HG02840 (cell line): ENCODE measurements around the gene ADM2.

Experiments
- ATAC-seq: cut with Tn5 transposase; IDR thresholded peaks from one replicate; pipeline ENCODE4 v1.9.1; 2021; ENCODE audit warnings: mild to moderate bottlenecking, moderate library complexity, moderate number of reproducible peaks; ENCODE audit not compliant: unreplicated experiment, low FRiP score

ADM2 gene

GRCh38 chr22:50522806-50523438, 41.6 kb downstream of the ADM2 start:
- no peak for ATAC-seq

DNA sequence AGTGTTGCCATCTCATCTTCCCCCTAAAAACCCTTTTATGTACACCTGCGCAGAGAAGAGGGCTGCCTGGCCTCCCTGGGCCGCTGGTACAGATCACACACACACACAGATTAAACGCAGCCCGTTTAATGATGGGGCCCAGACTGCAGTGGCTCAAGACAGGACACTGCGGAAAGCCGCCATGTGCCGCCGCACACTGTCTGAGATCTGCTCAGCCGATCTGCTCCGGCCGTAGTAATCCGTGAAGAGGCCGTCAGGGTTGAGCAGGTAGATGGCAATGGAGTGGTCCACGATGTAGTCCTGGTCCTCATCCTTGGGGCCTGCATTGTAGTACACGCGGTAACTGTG, 42.1 kb downstream of the ADM2 start:
- no peak for ATAC-seq

DNA sequence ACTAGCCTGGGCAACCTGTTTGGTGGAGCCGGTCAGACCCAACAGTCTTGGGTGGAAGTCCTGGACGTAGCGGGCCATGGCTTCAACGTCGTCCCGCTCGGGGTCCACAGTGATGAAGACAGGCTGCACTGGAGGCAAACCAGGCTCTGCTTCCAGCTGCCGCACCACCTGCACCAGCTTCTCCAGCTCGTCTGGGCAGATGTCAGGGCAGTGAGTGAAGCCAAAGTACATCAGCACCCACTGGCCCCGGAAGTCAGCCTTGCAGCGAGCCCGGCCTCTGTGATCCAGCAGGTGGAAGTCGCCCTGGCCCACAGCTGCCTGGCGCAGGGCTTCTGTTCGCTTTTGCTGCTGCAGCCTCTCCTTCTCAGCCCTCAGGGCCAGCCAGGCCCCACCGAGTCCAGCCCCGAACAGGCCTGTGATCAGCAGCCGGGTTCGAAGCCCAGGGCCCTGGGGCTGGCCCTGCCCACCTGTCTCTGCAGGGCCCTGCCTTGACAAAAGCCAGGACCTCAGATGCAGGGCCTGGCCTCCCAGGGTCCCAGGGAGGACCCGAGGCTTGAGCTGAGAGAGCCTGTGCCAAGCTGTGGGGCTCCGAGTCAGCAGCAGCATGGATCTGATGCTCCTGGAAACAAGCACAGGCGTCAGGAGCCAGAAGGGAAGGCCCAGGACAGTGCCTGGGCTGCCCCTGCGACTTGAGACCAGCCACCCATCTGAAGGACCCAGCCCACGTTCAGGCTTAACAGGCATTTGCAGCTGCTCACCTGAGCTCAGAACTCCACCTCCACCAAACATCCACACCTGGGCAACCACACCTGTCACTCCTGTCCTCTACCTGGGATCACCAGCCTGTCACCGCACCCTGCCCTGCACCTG, 42.7 kb downstream of the ADM2 start:
- ATAC-seq, result no peak

DNA sequence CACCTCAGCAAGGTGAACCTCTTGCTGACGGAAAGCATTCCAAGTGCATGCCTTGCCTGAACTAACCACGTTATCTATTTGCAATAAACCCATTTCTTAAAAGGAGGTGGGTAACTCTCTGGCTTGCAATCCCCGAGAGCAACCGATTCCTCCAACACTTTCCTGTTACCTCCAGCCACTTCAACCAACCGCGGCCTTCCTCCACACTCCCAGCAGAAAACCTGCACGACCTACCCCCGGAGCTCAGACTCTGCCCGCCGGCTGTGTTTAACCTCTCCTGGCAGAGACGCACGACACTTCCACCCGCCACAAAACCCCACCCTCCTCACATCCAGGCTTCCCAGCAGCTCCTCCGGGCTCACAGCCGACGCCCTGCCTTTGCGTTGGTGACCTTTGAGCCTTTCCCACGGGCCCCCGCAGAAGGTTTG, 43.3 kb downstream of the ADM2 start:
- no peak for ATAC-seq

DNA sequence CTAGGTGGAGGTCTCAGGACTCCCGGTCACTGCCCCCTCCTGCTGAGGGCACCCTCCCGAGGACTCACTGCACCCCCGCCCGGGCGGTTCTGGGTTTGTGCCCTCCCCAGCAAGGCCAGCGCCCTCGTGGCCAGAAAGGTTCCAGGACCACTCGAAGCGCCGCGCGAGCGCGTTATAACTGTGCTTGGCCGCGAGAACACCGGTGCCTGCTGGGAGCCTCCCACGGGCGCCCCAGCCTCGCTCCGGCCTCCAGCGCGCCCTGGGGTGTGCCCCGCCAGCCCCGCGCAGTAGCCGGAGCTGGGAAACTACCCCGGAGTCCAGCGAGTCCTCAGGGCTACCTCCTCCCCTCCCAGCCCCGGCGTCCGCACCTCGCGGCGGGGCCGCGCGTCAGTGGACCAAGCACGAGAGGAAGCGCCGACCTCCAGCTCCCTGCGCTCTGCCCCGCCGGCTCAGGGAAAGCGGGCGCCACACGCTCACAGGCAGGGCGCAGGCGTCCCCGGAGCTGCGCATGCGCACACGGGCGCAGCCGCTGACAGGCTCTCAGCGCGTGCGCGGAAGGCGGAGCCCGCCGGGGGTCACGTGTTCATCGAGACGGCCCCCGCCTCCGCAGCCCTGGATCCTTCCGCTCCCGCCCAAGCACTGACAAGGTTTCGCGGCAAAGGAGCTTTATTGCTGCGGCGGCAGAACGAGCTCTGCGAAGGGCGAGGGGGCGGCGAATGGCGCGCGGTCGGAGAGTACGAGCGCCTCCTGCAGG, 43.9 kb downstream of the ADM2 start, which contains the start of gene SCO2:
TSS of gene SCO2 (minus strand) at position 495 of the 754 bp plus-strand sequence. CDS start 1,187 bp downstream, outside the sequence.
- peak; percentile 45 for ATAC-seq

DNA sequence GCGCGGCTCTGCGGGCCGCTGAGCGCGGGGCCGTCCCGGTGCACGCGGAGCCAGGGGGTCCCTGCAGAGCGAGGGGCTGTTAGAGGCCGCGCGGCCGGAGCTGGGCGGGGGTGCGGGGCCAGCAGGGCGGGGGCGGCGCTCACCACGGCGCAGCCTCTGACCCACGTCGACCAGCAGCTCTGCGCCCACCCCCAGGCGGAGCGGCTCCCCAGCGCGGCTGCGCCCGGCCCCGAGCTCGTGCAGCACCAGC, 44.4 kb downstream of the ADM2 start:
- ATAC-seq, result peak; percentile 16

GRCh38 chr22:50526108-50526833, 44.9 kb downstream of the ADM2 start:
- ATAC-seq, result peak; percentile 14

GRCh38 chr22:50526834-50527801, 45.8 kb downstream of the ADM2 start:
- ATAC-seq, result no peak

GRCh38 chr22:50527921-50528681, 46.8 kb downstream of the ADM2 start:
- ATAC-seq, result no peak

DNA sequence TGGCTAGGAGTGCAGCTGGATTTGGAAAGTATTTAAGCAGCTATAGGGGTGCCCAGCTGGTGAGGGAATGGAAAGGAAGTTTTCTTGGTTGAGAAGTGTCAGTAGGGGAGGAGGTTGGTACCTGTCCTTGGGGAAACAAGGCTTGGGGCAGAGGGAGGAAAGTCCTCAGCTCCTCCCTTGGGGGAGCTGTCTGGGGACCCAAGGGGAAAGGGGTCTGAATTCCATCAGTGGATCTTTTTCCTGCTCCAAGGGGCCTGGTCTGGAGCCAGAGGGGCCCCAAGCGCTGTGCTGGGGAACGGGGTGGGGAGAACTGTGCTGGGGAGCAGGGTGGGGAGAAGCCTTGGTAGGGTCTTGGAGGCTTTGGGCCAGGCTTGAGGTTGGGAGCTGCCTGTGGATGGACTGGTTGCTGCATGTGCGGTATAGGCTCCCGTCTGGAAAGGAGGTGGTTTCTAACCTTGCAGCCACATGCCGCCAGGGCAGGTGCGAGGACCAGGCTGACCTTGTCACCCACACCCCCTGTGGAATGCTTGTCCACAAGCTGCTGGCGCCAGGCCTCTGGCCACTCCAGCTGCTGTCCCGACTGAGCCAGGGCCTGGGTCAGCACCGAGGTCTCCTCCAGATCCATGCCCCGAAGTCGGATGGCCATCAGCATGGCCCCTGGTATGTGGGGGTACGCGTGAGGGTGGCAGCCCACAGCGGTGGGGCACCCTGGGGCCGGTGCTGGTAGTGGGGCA, 47.5 kb downstream of the ADM2 start:
- no peak for ATAC-seq

DNA sequence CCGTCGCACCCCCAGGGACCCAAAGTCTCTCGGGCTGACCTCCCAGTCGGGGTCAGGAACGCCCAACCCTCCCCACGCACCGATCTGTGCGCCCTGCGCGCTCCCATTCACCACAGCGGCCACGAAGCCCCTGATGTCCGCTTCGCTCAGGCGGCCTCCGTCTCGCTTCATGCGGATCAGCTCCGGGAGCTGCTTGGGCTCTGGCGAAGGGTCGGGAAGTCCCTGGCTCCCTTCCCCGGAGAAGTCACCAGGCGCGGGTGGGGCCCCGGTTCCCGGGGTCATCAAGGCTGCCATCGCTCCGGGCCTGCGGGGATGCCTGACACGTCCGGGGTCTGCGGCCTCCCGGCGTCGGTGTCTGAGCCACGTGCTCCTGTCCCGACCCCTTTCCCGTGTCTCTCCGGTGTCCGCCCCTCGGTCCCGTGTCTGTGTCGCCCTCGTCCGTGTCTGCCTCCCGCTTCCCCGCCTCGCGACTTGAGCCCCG, 48.1 kb downstream of the ADM2 start:
- ATAC-seq, result no peak

- ATAC-seq, result peak; percentile 29
Observed at GRCh38 chr22:50529897-50530579, 48.7 kb downstream of the ADM2 start, which contains the start of gene TYMP. TSS of gene TYMP (minus strand) at chr22:50530012. CDS start at chr22:50529709, 303 bp downstream.

DNA sequence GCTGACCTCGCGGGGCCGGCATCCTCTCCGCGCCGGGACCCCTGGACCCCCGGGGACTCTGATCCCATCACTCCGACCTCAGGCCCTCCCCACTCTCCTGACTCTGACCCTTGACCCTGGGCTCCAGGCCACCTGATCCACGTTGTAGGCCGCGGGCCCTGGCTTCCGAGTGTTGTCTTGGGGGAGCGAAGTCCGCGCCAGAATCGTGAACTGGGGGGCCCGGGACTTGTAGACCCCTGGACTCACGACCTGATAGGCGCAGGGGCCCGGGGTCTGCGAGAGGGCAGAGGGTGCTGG, 49.2 kb downstream of the ADM2 start:
- no peak for ATAC-seq

- no peak for ATAC-seq
Observed at GRCh38 chr22:50530877-50531545, 49.7 kb downstream of the ADM2 start.

DNA sequence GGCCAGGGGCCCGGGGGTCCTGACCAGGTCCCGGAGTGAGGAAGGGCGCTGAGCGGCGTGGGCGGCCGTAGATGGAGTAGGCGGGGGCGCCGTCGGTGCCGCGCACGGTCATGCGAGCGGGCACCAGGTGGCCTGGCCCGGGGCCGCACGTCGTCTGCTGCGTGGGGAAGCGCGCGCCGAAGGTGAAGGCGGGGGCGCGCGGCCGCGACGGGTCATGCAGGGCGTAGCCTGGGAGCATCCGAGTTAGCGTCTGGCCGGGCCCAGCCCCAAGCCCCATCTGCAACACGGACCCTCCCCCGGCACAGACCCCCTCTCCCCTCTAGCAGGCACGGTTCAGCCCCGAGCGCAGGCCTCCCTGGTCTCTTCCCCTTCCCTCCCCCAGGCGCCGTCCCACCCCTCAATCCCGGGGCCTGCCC, 50.2 kb downstream of the ADM2 start:
- ATAC-seq, result no peak

DNA sequence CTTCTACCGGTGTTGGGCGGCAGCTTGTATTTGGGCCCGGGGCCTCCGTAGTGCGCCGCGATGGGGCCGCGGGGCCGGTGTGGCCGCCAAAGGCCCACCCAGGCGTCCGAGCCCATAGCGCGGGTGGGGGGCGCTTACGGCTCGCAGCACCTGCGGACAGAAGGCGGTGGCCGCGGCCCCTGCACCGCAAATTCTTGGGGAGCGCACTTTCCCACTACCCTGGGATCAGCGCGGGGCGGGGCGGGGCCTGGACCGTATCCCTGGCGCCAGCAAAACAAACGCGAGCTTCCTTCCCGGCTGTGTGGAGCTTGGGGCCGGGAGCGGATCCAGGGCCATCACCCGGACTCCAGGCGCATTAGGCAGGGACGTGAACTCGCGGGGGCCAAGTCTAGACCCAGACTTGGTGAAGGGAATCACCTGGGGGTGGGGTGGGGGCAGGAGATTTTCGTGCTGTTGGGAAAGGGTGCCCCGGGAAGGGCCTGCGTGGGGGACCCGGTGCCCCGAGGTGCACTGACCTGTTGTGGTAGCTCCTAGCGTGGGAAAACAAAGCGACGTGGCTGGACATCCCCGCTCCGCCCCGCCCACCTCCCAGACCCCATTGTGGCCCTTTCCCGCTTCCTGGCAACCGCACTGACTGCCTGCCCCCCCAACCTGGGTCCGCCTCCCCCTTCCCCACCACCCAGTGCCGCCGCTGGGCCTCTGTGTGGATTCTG, 50.8 kb downstream of the ADM2 start:
- no peak for ATAC-seq
